Keratinocyte (primary cell): ENCODE results near the gene ESR2. TPM values are rescaled to one million over a fixed set of nuclear protein-coding genes. Genes with fewer than 3 reads are reported as not detected.
A peak's percentile ranks its signal among the peaks of the same experiment; 100 is the strongest.

Experiments used
- DNase-seq: peaks from one replicate; pipeline ENCODE4 v3.0.0-alpha.2; 2011; ENCODE audit warnings: low read depth, missing footprints, low spot score
- FAIRE-seq: peaks from 2 replicates; lab custom pipeline; 2011; peaks lifted over from hg19 to GRCh38; lab: Jason Lieb, UNC
- H2AFZ ChIP-seq: 2 replicates; pipeline ENCODE4 v1.6.0; 2012; ENCODE audit warnings: low read length, control low read depth, inconsistent platforms; ENCODE audit not compliant: control insufficient read depth
- H3K27ac ChIP-seq: 2 replicates; pipeline ENCODE4 v1.5.1; 2011; ENCODE audit warnings: low read length; ENCODE audit not compliant: control insufficient read depth, insufficient read depth
- H3K27me3 ChIP-seq: 3 replicates; pipeline ENCODE4 v1.6.0; 2011; ENCODE audit warnings: low read length; ENCODE audit not compliant: control insufficient read depth, insufficient read depth; ENCODE audit errors: extremely low read depth
- H3K36me3 ChIP-seq, 2 experiments: 2 replicates in 1 of 2; 3 replicates in 1 of 2; pipeline ENCODE4 v1.5.1; 2011; ENCODE audit warnings: low read length in 2 of 2, mild to moderate bottlenecking in 1 of 2; ENCODE audit not compliant: control insufficient read depth in 2 of 2, insufficient read depth in 2 of 2; ENCODE audit errors: extremely low read depth in 1 of 2
- H3K4me1 ChIP-seq: 3 replicates; pipeline ENCODE4 v1.5.1; 2011; ENCODE audit warnings: low read length; ENCODE audit not compliant: control insufficient read depth, insufficient read depth; ENCODE audit errors: extremely low read depth
- H3K4me2 ChIP-seq: 3 replicates; pipeline ENCODE4 v1.6.0; 2011; ENCODE audit warnings: low read depth, low read length; ENCODE audit not compliant: control insufficient read depth, insufficient read depth; ENCODE audit errors: extremely low read depth
- H3K4me3 ChIP-seq, 3 experiments: fragments of 200-600 bp in 1 of 3; sonication (generic) in 1 of 3; 2 replicates in 2 of 3; 3 replicates in 1 of 3; pipeline ENCODE4 v1.5.1; 2011 to 2016; ENCODE audit warnings: low read length in 3 of 3, mild to moderate bottlenecking in 3 of 3, control low read depth in 2 of 3, inconsistent platforms in 1 of 3, low read depth in 1 of 3, mixed read lengths in 1 of 3, mixed run types in 1 of 3, moderate library complexity in 1 of 3; ENCODE audit not compliant: control insufficient read depth in 2 of 3, insufficient read depth in 2 of 3; ENCODE audit errors: extremely low read depth in 1 of 3
- H3K79me2 ChIP-seq: 2 replicates; pipeline ENCODE4 v1.6.0; 2012; ENCODE audit warnings: low read length; ENCODE audit not compliant: control insufficient read depth, insufficient read depth
- H3K9ac ChIP-seq: 3 replicates; pipeline ENCODE4 v1.6.0; 2011; ENCODE audit warnings: low read length; ENCODE audit not compliant: control insufficient read depth, insufficient read depth; ENCODE audit errors: extremely low read depth
- H3K9me1 ChIP-seq: 3 replicates; pipeline ENCODE4 v1.6.0; 2011; ENCODE audit warnings: low read length; ENCODE audit not compliant: control insufficient read depth, insufficient read depth; ENCODE audit errors: extremely low read depth
- H3K9me3 ChIP-seq: 2 replicates; pipeline ENCODE4 v1.5.1; 2012; ENCODE audit warnings: low read depth, low read length; ENCODE audit not compliant: control insufficient read depth
- H4K20me1 ChIP-seq: 3 replicates; pipeline ENCODE4 v1.6.0; 2011; ENCODE audit warnings: low read length; ENCODE audit not compliant: control insufficient read depth, insufficient read depth; ENCODE audit errors: extremely low read depth
- CTCF ChIP-seq, 3 experiments: IDR thresholded peaks in 1 of 3; conservative IDR thresholded peaks in 1 of 3; optimal IDR thresholded peaks in 1 of 3; 2 replicates in 2 of 3; 3 replicates in 1 of 3; pipeline versions ENCODE3 to v1.5.1; 2011; ENCODE audit warnings: low read length in 3 of 3, mild to moderate bottlenecking in 3 of 3, moderate library complexity in 2 of 3, control low read depth in 1 of 3, inconsistent platforms in 1 of 3; ENCODE audit not compliant: insufficient read depth in 2 of 3; ENCODE audit errors: extremely low read depth in 1 of 3
- EZH2 ChIP-seq: IDR thresholded peaks from one replicate; pipeline ENCODE4 v1.6.1; 2012; ENCODE audit warnings: inconsistent platforms, mild to moderate bottlenecking, low read length, moderate library complexity
- dilution Hi-C: fragments of 300-500 bp; cut with MboI; formaldehyde crosslinking; loops from one replicate; pipeline ENCODE4 v1.7.0; 2020; ENCODE audit warnings: low sequenced_read_pairs; ENCODE audit not compliant: extremely low pct_ligation_motif_present
- polyA plus RNA-seq, 5 experiments: library from polyadenylated mRNA; depleted of rRNA in 3 of 5; stranded (reverse) in 3 of 5; stranded (forward) in 1 of 5; unstranded in 1 of 5; fragments of >200 nt; gene quantifications; 1 replicate in 1 of 5; 2 replicates in 3 of 5; 3 replicates in 1 of 5; pipeline versions ENCODE4 v1.2.1 to v1.2.3, GENCODE V29; 2011 to 2012; ENCODE audit warnings: missing spikeins in 2 of 5, low read depth in 1 of 5, low replicate concordance in 1 of 5

Gene ESR2
- polyA plus RNA-seq, 1 donor (not counting 4 experiments of a cell fraction or from before 2014, with no cell fraction given) = 0.03 TPM

GRCh38 chr14:64208981-64209380, 85.2 kb downstream of the ESR2 start:
- Histone ChIP-seq H3K9me3 (no peaks in the 10 kb centered on the region), H3K36me3 (peaks cover 12 to 13% of the 10 kb centered on the region in 2 experiments), H3K79me2 (no peaks in the 10 kb centered on the region), H3K27ac (no peak overlapping the region), H4K20me1 (no peaks in the 10 kb centered on the region), H3K27me3 (no peaks in the 10 kb centered on the region), H3K9ac (no peak overlapping the region), H3K4me3 (no peak overlapping the region), H3K9me1 (no peaks in the 10 kb centered on the region), H3K4me2 (no peak overlapping the region), H2AFZ (no peak overlapping the region), H3K4me1 (peaks cover 12% of the 10 kb centered on the region)
- TF ChIP-seq CTCF (optimal IDR thresholded peaks at IDR 0.05 in 1 of 3, IDR thresholded peaks at IDR 0.05 in 1 of 3, conservative IDR thresholded peaks at IDR 0.05 in 1 of 3; ENCODE audit: extremely low read depth in 1 of 3, insufficient read depth in 2 of 3, low read length in 3 of 3) (no peak), EZH2 (no peak)
- FAIRE-seq (no peak), DNase-seq (no peak)
- dilution Hi-C loops = no loop called here

GRCh38 chr14:64208261-64208660, 85.9 kb downstream of the ESR2 start:
- Histone ChIP-seq H3K4me3 (no peak overlapping the region), H3K79me2 (no peaks in the 10 kb centered on the region), H3K27me3 (no peaks in the 10 kb centered on the region), H3K4me2 (no peak overlapping the region), H3K27ac (no peak overlapping the region), H3K9me1 (no peaks in the 10 kb centered on the region), H2AFZ (no peak overlapping the region), H4K20me1 (no peaks in the 10 kb centered on the region), H3K9ac (no peak overlapping the region), H3K4me1 (peaks cover 7% of the 10 kb centered on the region), H3K9me3 (no peaks in the 10 kb centered on the region), H3K36me3 (peaks cover 12 to 13% of the 10 kb centered on the region in 2 experiments)
- DNase-seq (no peak), FAIRE-seq (no peak)
- dilution Hi-C loops = no loop called here
- TF ChIP-seq CTCF (optimal IDR thresholded peaks at IDR 0.05 in 1 of 3, IDR thresholded peaks at IDR 0.05 in 1 of 3, conservative IDR thresholded peaks at IDR 0.05 in 1 of 3; ENCODE audit: extremely low read depth in 1 of 3, insufficient read depth in 2 of 3, low read length in 3 of 3) (peak in 1 of 3 experiments; percentile 23), EZH2 (no peak)
